AG08396 (cell line): ENCODE measurements around the gene SNAP25.

Source experiments
- DNase-seq: peaks from one replicate; pipeline ENCODE4 v3.0.0; 2012; ENCODE audit warnings: low spot score, mixed read lengths

SNAP25 gene

GRCh38 chr20:10216146-10216791 is 2.4 kb upstream of the SNAP25 start:
- DNase-seq = peak; percentile 11

- DNase-seq = peak; percentile 86
Measured at GRCh38 chr20:10217721-10218410, 764 bp upstream of the SNAP25 start.

GRCh38 chr20:10219452-10219791 is 792 bp downstream of the SNAP25 start:
- peak; percentile 84 for DNase-seq

- no peak for DNase-seq
Measured at GRCh38 chr20:10219993-10220750, 1.5 kb downstream of the SNAP25 start.

- DNase-seq = no peak
Measured at GRCh38 chr20:10221021-10221420, 2.4 kb downstream of the SNAP25 start.

- peak; percentile 27 for DNase-seq
Measured at GRCh38 chr20:10225439-10226060, 6.9 kb downstream of the SNAP25 start.

- no peak for DNase-seq
Measured at GRCh38 chr20:10228330-10228729, 9.7 kb downstream of the SNAP25 start.

GRCh38 chr20:10231290-10231689 is 12.7 kb downstream of the SNAP25 start:
- DNase-seq = no peak

GRCh38 chr20:10236540-10237533 is 18.2 kb downstream of the SNAP25 start:
- no peak for DNase-seq

GRCh38 chr20:10239954-10240353 is 21.3 kb downstream of the SNAP25 start:
- peak; percentile 16 for DNase-seq

GRCh38 chr20:10240655-10241054 is 22.0 kb downstream of the SNAP25 start:
- no peak for DNase-seq

- DNase-seq = peak; percentile 12
Measured at GRCh38 chr20:10242166-10242565, 23.5 kb downstream of the SNAP25 start.

GRCh38 chr20:10247440-10247839 is 28.8 kb downstream of the SNAP25 start:
- peak; percentile 8 for DNase-seq

- DNase-seq = no peak
Measured at GRCh38 chr20:10249048-10249770, 30.6 kb downstream of the SNAP25 start.

GRCh38 chr20:10249822-10250221 is 31.2 kb downstream of the SNAP25 start:
- no peak for DNase-seq

- DNase-seq = no peak
Measured at GRCh38 chr20:10250902-10251301, 32.3 kb downstream of the SNAP25 start.

GRCh38 chr20:10253780-10254179 is 35.1 kb downstream of the SNAP25 start:
- DNase-seq = no peak

GRCh38 chr20:10255846-10256245 is 37.2 kb downstream of the SNAP25 start:
- no peak for DNase-seq

- DNase-seq = no peak
Measured at GRCh38 chr20:10259166-10259565, 40.5 kb downstream of the SNAP25 start.

GRCh38 chr20:10260316-10260715 is 41.7 kb downstream of the SNAP25 start:
- DNase-seq = no peak

- DNase-seq = no peak
Measured at GRCh38 chr20:10261702-10262101, 43.1 kb downstream of the SNAP25 start.
